ENCODE results near the gene CRIM1.

CRIM1 gene

GRCh38 chr2:36404318-36404717 is 48.7 kb downstream of the CRIM1 start:
- DNase-seq = no peak

- no peak for DNase-seq
Measured at GRCh38 chr2:36404754-36405153, 49.2 kb downstream of the CRIM1 start.

- no peak for DNase-seq
Measured at GRCh38 chr2:36405183-36405582, 49.6 kb downstream of the CRIM1 start.

GRCh38 chr2:36406296-36406695 is 50.7 kb downstream of the CRIM1 start:
- no peak for DNase-seq

GRCh38 chr2:36407413-36407812 is 51.8 kb downstream of the CRIM1 start:
- DNase-seq = no peak

- no peak for DNase-seq
Measured at GRCh38 chr2:36408198-36408703, 52.7 kb downstream of the CRIM1 start.

GRCh38 chr2:36409335-36409734 is 53.8 kb downstream of the CRIM1 start:
- no peak for DNase-seq

GRCh38 chr2:36409935-36410334 is 54.4 kb downstream of the CRIM1 start:
- no peak for DNase-seq

- DNase-seq = no peak
Measured at GRCh38 chr2:36410681-36411080, 55.1 kb downstream of the CRIM1 start.

- no peak for DNase-seq
Measured at GRCh38 chr2:36411962-36412444, 56.4 kb downstream of the CRIM1 start.

GRCh38 chr2:36413218-36413617 is 57.6 kb downstream of the CRIM1 start:
- DNase-seq = no peak

GRCh38 chr2:36414307-36414706 is 58.7 kb downstream of the CRIM1 start:
- no peak for DNase-seq

GRCh38 chr2:36415381-36416022 is 59.9 kb downstream of the CRIM1 start:
- no peak for DNase-seq

- no peak for DNase-seq
Measured at GRCh38 chr2:36416370-36417165, 61.0 kb downstream of the CRIM1 start.

GRCh38 chr2:36420569-36421181 is 65.1 kb downstream of the CRIM1 start:
- no peak for DNase-seq

- DNase-seq = no peak
Measured at GRCh38 chr2:36421379-36421778, 65.8 kb downstream of the CRIM1 start.

- DNase-seq = no peak
Measured at GRCh38 chr2:36423172-36423571, 67.6 kb downstream of the CRIM1 start.

GRCh38 chr2:36423619-36424120 is 68.1 kb downstream of the CRIM1 start:
- DNase-seq = no peak

GRCh38 chr2:36425608-36426355 is 70.2 kb downstream of the CRIM1 start:
- DNase-seq = no peak

GRCh38 chr2:36427790-36428243 is 72.2 kb downstream of the CRIM1 start:
- DNase-seq = no peak

GRCh38 chr2:36430549-36430948 is 75.0 kb downstream of the CRIM1 start:
- no peak for DNase-seq

GRCh38 chr2:36432479-36432878 is 76.9 kb downstream of the CRIM1 start:
- no peak for DNase-seq

All from NCI-H1694 (cell line).